GM21576 (cell line): Measurements from ENCODE around the gene ZNF711.
"Not testable (repeated sequence)": the region's sequence is repeated elsewhere in the genome, so short reads cannot be mapped to it uniquely, and the experiment has no call there.

ENCODE experiments used
- ATAC-seq: cut with Tn5 transposase; IDR thresholded peaks from one replicate; pipeline ENCODE4 v1.9.1; 2021; ENCODE audit warnings: mild to moderate bottlenecking, moderate library complexity; ENCODE audit not compliant: unreplicated experiment

Gene ZNF711

DNA sequence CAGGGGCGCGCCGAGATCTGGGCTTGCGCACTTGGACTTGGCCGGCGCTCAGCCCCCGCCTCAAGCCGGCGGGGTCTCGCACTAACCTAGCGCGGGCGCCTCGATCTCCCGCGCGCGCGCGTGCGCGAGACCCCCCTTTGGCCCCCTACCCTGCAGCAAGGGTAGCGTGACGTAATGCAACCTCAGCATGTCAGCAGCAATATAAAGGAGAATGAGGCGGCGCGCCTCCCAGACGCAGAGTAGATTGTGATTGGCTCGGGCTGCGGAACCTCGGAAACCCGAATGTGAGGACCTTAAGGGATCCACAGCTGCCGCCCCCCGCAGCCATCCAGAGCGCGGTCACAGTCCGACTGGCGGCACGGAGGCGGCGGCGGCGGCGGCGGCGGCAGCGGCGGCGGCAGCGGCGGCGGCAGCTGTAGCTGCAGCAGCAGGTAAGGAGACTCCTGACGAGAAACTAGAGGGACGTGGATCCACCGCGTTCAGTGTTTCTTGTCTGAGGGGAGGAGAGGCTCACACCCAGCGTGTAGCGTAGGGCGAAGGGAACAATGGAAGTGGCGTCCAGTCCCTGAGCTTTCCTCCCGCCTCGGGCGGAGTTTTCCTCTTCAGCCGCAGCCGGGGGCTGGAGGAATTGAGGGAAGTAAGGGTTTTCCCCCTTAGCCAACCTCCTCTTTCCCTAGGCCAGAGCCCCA, at the start of gene ZNF711, which contains the start of gene SATL1:
ZNF711 (plus strand) TSS at position 231 of the 689 bp plus-strand sequence. CDS start 3,582 bp downstream, outside the sequence.
SATL1 (minus strand) TSS at position 19 of the 689 bp plus-strand sequence. CDS start 134,811 bp downstream, outside the sequence.
- peak; percentile 50 for ATAC-seq

- no peak for ATAC-seq
These were observed 47.5 kb upstream of the ZNF711 start for GRCh38 chrX:85196319-85196718.

- ATAC-seq = no peak
These were observed 40.3 kb upstream of the ZNF711 start for GRCh38 chrX:85203461-85203970.

GRCh38 chrX:85213792-85214530, 29.8 kb upstream of the ZNF711 start:
- ATAC-seq = no peak

- no peak for ATAC-seq
These were observed 27.8 kb upstream of the ZNF711 start for GRCh38 chrX:85215946-85216345.

- no peak for ATAC-seq
These were observed 22.4 kb upstream of the ZNF711 start for GRCh38 chrX:85221361-85221760.

- no peak for ATAC-seq
These were observed 20.4 kb upstream of the ZNF711 start for GRCh38 chrX:85223359-85223758.

- no peak for ATAC-seq
These were observed 636 bp upstream of the ZNF711 start for GRCh38 chrX:85243155-85243554.

DNA sequence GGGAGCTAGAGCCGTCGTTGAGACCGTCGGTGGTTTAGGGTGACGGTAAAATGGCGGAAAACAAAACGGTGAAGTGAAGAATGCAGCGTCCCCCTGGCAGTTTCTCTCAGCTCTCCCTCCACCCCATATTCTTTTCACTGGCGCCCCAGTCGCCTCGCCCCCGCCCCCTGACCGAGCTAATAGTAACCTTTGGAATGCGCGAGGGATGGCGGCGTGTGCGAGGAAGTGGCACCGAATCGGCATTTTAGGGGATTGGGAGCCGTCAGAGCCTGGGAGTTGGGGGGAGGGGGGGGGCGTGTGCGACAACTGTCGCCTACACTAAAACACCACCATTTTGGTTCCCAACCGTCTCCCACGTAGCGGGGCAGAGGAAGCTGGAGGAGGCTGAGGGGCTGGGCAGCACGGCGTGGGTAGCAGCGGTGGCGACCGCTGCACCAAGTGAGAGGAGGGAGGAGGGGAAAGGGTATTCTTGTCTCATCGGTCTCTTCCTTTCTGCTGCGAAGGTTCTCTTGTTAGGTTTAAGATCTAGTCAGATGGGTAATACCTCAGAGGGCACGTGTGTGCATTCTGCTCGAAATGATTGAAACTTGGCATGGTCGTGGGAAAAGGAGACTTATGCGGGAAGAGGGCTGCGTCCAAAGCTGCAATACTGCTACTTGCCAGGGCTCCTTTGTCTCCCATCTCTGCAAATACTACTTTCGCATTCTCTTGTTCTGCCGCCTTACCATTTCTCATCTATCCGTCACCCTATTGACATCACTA, 840 bp downstream of the ZNF711 start:
- ATAC-seq = peak; percentile 45

GRCh38 chrX:85285286-85285685, 41.5 kb downstream of the ZNF711 start:
- ATAC-seq = not testable (repeated sequence)

- no peak for ATAC-seq
These were observed 45.4 kb downstream of the ZNF711 start for GRCh38 chrX:85288992-85289723.

DNA sequence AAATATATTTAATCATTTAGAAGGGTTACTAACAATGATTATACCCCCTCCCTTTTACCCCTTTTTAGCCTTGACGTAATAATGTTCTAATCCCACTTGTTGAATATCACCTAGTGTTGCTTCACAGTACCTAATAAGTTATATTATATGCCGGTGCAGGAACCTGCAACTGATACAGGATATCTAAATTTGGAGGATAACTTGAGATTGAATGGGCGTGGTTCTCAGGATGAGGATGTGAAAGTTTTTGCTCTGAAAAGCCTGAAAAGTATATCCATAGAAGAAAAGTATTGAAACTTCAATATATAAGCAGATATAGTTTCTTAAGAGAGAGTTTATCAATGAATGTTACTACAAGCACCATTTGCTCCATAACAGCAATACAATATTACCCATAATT, 59.8 kb downstream of the ZNF711 start:
- ATAC-seq = peak; percentile 94

DNA sequence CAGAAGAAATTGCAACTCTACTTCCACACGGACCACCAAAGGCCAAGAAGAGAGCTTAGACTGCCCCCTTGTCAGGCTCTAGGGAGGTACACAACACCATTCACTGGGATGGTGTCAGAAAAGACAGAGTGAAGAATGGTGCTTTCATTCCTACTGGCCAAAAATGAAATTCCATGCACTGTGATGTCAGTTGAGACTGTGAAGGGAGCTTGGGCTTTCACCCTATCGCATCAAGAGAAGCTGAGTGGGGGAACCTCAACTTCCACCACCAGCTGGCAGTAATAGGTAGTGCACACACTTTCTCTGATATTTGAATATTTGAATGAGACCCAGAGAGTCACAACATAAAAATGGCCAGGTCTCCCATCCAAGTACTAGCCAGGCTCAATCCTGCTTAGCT, 65.9 kb downstream of the ZNF711 start:
- no peak for ATAC-seq

DNA sequence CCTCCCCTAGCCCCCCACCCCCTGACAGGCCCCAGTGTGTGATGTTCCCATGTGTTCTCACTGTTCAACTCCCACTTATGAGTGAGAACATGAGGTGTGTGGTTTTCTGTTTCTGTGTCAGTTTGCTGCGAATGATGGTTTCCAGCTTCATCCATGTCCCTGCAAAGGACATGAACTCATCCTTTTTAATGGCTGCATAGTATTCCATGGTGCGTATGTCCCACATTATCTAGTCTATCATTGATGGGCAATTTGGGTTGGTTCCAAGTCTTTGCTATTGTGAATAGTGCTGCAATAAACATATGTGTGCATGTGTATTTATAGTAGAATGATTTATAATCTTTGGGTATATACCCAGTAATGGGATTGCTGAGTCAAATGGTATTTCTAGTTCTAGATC, 67.6 kb downstream of the ZNF711 start:
- not testable (repeated sequence) for ATAC-seq
